ENCODE results near the gene ZNF568.

GRCh38 chr19:36916991-36917390 lies 859 bp downstream of the ZNF568 start:
- no peak for TF ChIP-seq CTCF (IDR thresholded peaks at IDR 0.05)
- TF ChIP-seq EZH2 (IDR thresholded peaks at IDR 0.05; ENCODE audit: borderline replicate concordance, insufficient read depth, low read depth, low read length, poor library complexity, severe bottlenecking) = no peak
